H9 (cell line): ENCODE data around the gene SNAP47. TPM values are rescaled to one million over a fixed set of nuclear protein-coding genes. Genes with fewer than 3 reads are reported as not detected.
A peak's percentile ranks its signal among the peaks of the same experiment; 100 is the strongest.

ENCODE experiments used
- DNase-seq: peaks from one replicate; pipeline ENCODE4 v3.0.0-alpha.2; 2017
- H2AFZ ChIP-seq: one replicate; pipeline ENCODE4 v1.6.1; 2013; ENCODE audit warnings: mild to moderate bottlenecking, low read length, control low read depth, moderate library complexity
- H2AK5ac ChIP-seq: 2 replicates; pipeline ENCODE4 v1.6.1; 2013; ENCODE audit warnings: low read length, control low read depth, mixed read lengths; ENCODE audit not compliant: insufficient read length
- H2BK120ac ChIP-seq: one replicate; pipeline ENCODE4 v1.6.1; 2013; ENCODE audit warnings: low read depth, mild to moderate bottlenecking, low read length, control low read depth, inconsistent platforms; ENCODE audit not compliant: poor library complexity, severe bottlenecking
- H2BK12ac ChIP-seq: 2 replicates; pipeline ENCODE4 v1.6.1; 2013; ENCODE audit warnings: low read length, control low read depth, mixed read lengths, low read depth; ENCODE audit not compliant: insufficient read length
- H2BK15ac ChIP-seq: 2 replicates; pipeline ENCODE4 v1.6.1; 2013; ENCODE audit warnings: low read depth, low read length, control low read depth
- H2BK20ac ChIP-seq: one replicate; pipeline ENCODE4 v1.6.1; 2013; ENCODE audit warnings: low read depth, mild to moderate bottlenecking, low read length, control low read depth, inconsistent platforms; ENCODE audit not compliant: poor library complexity, severe bottlenecking
- H2BK5ac ChIP-seq: 2 replicates; pipeline ENCODE4 v1.6.1; 2013; ENCODE audit warnings: low read length, control low read depth, mixed read lengths; ENCODE audit not compliant: insufficient read length
- H3K14ac ChIP-seq: 2 replicates; pipeline ENCODE4 v1.6.1; 2013; ENCODE audit warnings: low read length, control low read depth; ENCODE audit not compliant: insufficient read depth
- H3K18ac ChIP-seq: 2 replicates; pipeline ENCODE4 v1.6.1; 2013; ENCODE audit warnings: low read depth, mild to moderate bottlenecking, mixed read lengths, low read length, control low read depth; ENCODE audit not compliant: insufficient read length
- H3K23ac ChIP-seq: 2 replicates; pipeline ENCODE4 v1.6.1; 2013; ENCODE audit warnings: low read length, control low read depth, mixed read lengths, low read depth; ENCODE audit not compliant: insufficient read length
- H3K23me2 ChIP-seq: 2 replicates; pipeline ENCODE4 v1.6.1; 2013; ENCODE audit warnings: low read depth, mild to moderate bottlenecking, mixed read lengths, low read length, control low read depth; ENCODE audit not compliant: insufficient read length, poor library complexity, severe bottlenecking
- H3K27ac ChIP-seq: 2 replicates; pipeline ENCODE4 v1.5.1; 2013; ENCODE audit warnings: low read length, control low read depth, mixed read lengths, low read depth; ENCODE audit not compliant: insufficient read length
- H3K27me3 ChIP-seq: 2 replicates; pipeline ENCODE4 v1.6.1; 2013; ENCODE audit warnings: low read length, control low read depth, inconsistent platforms; ENCODE audit not compliant: insufficient read depth
- H3K4ac ChIP-seq: 2 replicates; pipeline ENCODE4 v1.6.1; 2013; ENCODE audit warnings: low read depth, mild to moderate bottlenecking, control low read depth, inconsistent platforms, low read length, moderate library complexity
- H3K4me1 ChIP-seq: 2 replicates; pipeline ENCODE4 v1.6.1; 2013; ENCODE audit warnings: low read length, control low read depth, inconsistent platforms; ENCODE audit not compliant: insufficient read depth
- H3K4me2 ChIP-seq: 2 replicates; pipeline ENCODE4 v1.6.1; 2013; ENCODE audit warnings: low read length, control low read depth, mixed read lengths; ENCODE audit not compliant: insufficient read length, insufficient read depth
- H3K56ac ChIP-seq: 2 replicates; pipeline ENCODE4 v1.6.1; 2013; ENCODE audit warnings: low read depth, mild to moderate bottlenecking, mixed read lengths, low read length, control low read depth; ENCODE audit not compliant: insufficient read length
- H3K79me1 ChIP-seq: 2 replicates; pipeline ENCODE4 v1.6.1; 2013; ENCODE audit warnings: low read depth, mild to moderate bottlenecking, moderate library complexity, low read length, control low read depth, inconsistent platforms; ENCODE audit not compliant: insufficient read depth, poor library complexity, severe bottlenecking
- H3K79me2 ChIP-seq: 2 replicates; pipeline ENCODE4 v1.6.1; 2013; ENCODE audit warnings: low read length, control low read depth, inconsistent platforms; ENCODE audit not compliant: insufficient read depth
- H3K9ac ChIP-seq: 2 replicates; pipeline ENCODE4 v1.6.1; 2013; ENCODE audit warnings: low read length, control low read depth, mixed read lengths; ENCODE audit not compliant: insufficient read length; ENCODE audit errors: extremely low read depth
- H3K9me3 ChIP-seq: one replicate; pipeline ENCODE4 v1.6.1; 2013; ENCODE audit warnings: low read depth, low read length, inconsistent platforms; ENCODE audit not compliant: control insufficient read depth
- H3T11ph ChIP-seq: one replicate; pipeline ENCODE4 v1.6.1; 2013; ENCODE audit warnings: mild to moderate bottlenecking, low read length, control low read depth, inconsistent platforms
- H4K20me1 ChIP-seq: one replicate; pipeline ENCODE4 v1.6.1; 2013; ENCODE audit not compliant: control insufficient read depth, insufficient read length, insufficient read depth
- H4K5ac ChIP-seq: 2 replicates; pipeline ENCODE4 v1.6.1; 2013; ENCODE audit warnings: low read depth, mild to moderate bottlenecking, mixed read lengths, low read length, control low read depth; ENCODE audit not compliant: insufficient read length
- H4K8ac ChIP-seq: replicated peaks from 2 replicates; pipeline ENCODE4 v1.6.1; 2013; ENCODE audit warnings: low read length, control low read depth, mixed read lengths, low read depth; ENCODE audit not compliant: insufficient read length
- H4K91ac ChIP-seq: 2 replicates; pipeline ENCODE4 v1.6.1; 2013; ENCODE audit warnings: low read depth, mild to moderate bottlenecking, moderate library complexity, mixed read lengths, low read length, control low read depth; ENCODE audit not compliant: insufficient read length
- H3K27ac Mint-ChIP-seq, 3 experiments: 2 replicates in 2 of 3; 3 replicates in 1 of 3; pipeline ENCODE4 v1.8.0; 2020 to 2021; ENCODE audit warnings: mixed read lengths in 3 of 3, mild to moderate bottlenecking in 1 of 3, moderate library complexity in 1 of 3
- H3K27me3 Mint-ChIP-seq: 2 replicates; pipeline ENCODE4 v1.8.0; 2021; ENCODE audit warnings: low read depth, mild to moderate bottlenecking, moderate library complexity, mixed read lengths
- H3K36me3 Mint-ChIP-seq, 3 experiments: 2 replicates in 2 of 3; 3 replicates in 1 of 3; pipeline ENCODE4 v1.8.0; 2020 to 2021; ENCODE audit warnings: low read depth in 3 of 3, mixed read lengths in 3 of 3; ENCODE audit not compliant: insufficient read depth in 1 of 3
- H3K4me1 Mint-ChIP-seq, 2 experiments: 2 replicates each; pipeline ENCODE4 v1.8.0; 2020; ENCODE audit warnings: mixed read lengths in 2 of 2
- H3K4me3 Mint-ChIP-seq, 2 experiments: 2 replicates in 1 of 2; 3 replicates in 1 of 2; pipeline ENCODE4 v1.8.0; 2020 to 2021; ENCODE audit warnings: mild to moderate bottlenecking in 2 of 2, mixed read lengths in 2 of 2, moderate library complexity in 1 of 2
- H3K9me3 Mint-ChIP-seq, 2 experiments: 2 replicates in 1 of 2; 3 replicates in 1 of 2; pipeline ENCODE4 v1.8.0; 2020; ENCODE audit warnings: mild to moderate bottlenecking in 2 of 2, mixed read lengths in 2 of 2, moderate library complexity in 1 of 2
- WGBS: extraction: QIAGEN DNeasy Blood & Tissue Kit; methylation state at CpG from one replicate; pipeline ENCODE4 v1.1.7; 2013; ENCODE audit warnings: missing lambda C conversion rate, low lambda C conversion rate, mixed read lengths; ENCODE audit not compliant: insufficient read length; ENCODE audit errors: extremely low coverage; 5-methylcytosine and 5-hydroxymethylcytosine counted together
- total RNA-seq: library from RNA; stranded (reverse); gene quantifications from 2 replicates; pipeline ENCODE4 v1.2.1, GENCODE V29; 2021
- TF ChIP-seq, protein P1 (sequence below): fragments of 200-600 bp; sonication (generic); conservative IDR thresholded peaks from 3 replicates; pipeline ENCODE4 v1.8.0; 2021; ENCODE audit warnings: antibody characterized with exemption, mild to moderate bottlenecking

Gene SNAP47
- total RNA-seq, 1 experiment from 2014 or later, result 44.1 TPM

DNA sequence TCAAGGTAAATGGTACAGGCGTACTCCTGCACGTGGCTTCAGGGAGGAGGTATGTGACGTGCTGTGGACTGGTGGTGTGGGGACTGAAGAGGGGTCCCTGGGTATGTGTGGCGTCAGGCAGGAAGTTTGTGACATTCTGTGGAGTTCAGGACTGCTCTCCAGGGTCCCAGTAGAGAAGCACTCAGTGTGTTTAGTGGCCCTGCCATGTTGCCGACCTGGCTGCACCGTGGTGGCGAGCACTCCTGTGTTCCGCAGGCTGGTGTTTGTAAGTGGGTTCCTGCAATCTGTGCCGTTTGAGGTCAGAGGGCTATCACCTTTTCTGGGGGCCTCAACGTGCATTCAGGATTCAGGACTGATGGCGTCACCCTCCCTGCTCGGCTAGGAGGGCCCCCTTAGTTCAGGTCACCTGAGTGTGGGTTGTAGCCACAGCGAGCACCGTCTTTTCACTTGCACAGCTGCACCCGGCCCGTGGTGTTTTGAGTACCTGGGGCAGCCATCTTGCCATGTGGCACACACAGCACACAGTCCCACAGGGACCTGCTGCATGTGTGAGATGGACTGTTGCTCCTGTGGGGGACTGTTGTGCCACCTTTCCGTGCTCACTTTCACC lies 26.5 kb downstream of the SNAP47 start:
- TF ChIP-seq, protein P1, sequence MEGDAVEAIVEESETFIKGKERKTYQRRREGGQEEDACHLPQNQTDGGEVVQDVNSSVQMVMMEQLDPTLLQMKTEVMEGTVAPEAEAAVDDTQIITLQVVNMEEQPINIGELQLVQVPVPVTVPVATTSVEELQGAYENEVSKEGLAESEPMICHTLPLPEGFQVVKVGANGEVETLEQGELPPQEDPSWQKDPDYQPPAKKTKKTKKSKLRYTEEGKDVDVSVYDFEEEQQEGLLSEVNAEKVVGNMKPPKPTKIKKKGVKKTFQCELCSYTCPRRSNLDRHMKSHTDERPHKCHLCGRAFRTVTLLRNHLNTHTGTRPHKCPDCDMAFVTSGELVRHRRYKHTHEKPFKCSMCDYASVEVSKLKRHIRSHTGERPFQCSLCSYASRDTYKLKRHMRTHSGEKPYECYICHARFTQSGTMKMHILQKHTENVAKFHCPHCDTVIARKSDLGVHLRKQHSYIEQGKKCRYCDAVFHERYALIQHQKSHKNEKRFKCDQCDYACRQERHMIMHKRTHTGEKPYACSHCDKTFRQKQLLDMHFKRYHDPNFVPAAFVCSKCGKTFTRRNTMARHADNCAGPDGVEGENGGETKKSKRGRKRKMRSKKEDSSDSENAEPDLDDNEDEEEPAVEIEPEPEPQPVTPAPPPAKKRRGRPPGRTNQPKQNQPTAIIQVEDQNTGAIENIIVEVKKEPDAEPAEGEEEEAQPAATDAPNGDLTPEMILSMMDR, result no peak
- DNase-seq, result no peak
- Histone ChIP-seq H4K91ac (no peak overlapping the region), H3K4me2 (no peak overlapping the region), H3K4me1 (no peaks in the 10 kb centered on the region), H2BK5ac (no peak overlapping the region), H2AFZ (no peak overlapping the region), H2BK12ac (no peak overlapping the region), H3K23me2 (peaks cover 2% of the 10 kb centered on the region), H3K27ac (no peak overlapping the region), H3K23ac (no peak overlapping the region), H3K9me3 (no peaks in the 10 kb centered on the region), H3K14ac (no peak overlapping the region), H3T11ph (no peak overlapping the region), H3K4ac (no peak overlapping the region), H3K27me3 (no peaks in the 10 kb centered on the region), H4K20me1 (no peaks in the 10 kb centered on the region), H3K79me2 (no peaks in the 10 kb centered on the region), H3K9ac (no peak overlapping the region), H4K8ac (no peak overlapping the region), H3K18ac (no peak overlapping the region), H2BK20ac (no peak overlapping the region), H4K5ac (no peak overlapping the region), H2BK120ac (no peak overlapping the region), H3K79me1 (peaks cover 3% of the 10 kb centered on the region), H3K56ac (no peak overlapping the region), H2AK5ac (no peak overlapping the region), H2BK15ac (no peak overlapping the region)
- Mint-ChIP-seq H3K4me3 (peak overlapping the region in 1 of 2 experiments; percentile 14; a peak in 1 of 5 replicates), H3K9me3 (no peaks in the 10 kb centered on the region), H3K4me1 (peaks cover 4 to 19% of the 10 kb centered on the region in 2 experiments; a peak in 2 of 4 replicates), H3K27ac (peak overlapping the region in 1 of 3 experiments; percentile 61; a peak in 1 of 7 replicates), H3K27me3 (no peaks in the 10 kb centered on the region), H3K36me3 (peaks cover 13 to 65% (median 39%) of the 10 kb centered on the region in 3 experiments)
- WGBS, result no CpG with 5 or more reads among the region's 17 CpGs
